ENCODE measurements around the gene KCNC3.

- TF ChIP-seq CTCF (IDR thresholded peaks at IDR 0.05) (no peak), POLR2A (IDR thresholded peaks at IDR 0.05) (no peak), EP300 (IDR thresholded peaks at IDR 0.05; ENCODE audit: low read depth) (no peak), POLR2AphosphoS5 (IDR thresholded peaks at IDR 0.05) (no peak)
These were observed 4.8 kb downstream of the KCNC3 start for GRCh38 chr19:50324331-50324730.

All from transverse colon (tissue), 4 donors.